ENCODE data around the gene OR8B8.

DNA sequence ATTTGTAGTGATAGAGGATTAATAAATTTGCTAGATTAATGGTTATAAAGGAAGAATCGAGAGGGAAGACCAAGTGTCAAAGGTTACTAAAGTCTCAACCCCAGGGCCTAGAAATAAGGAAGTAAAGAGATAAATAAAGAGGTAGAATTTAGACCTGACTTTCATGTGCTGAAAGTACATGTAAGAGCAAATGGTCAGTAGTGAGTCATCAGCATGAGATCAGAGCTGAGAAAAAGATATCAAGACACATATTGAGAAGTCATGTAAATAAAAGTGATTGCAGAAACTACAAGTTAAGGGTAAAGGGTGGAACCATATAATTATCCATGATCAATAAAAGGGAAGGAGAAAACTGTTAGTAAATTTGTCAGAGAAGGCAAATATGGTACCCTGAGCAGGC lies 1.4 kb upstream of the OR8B8 start:
- TF ChIP-seq, protein P1, sequence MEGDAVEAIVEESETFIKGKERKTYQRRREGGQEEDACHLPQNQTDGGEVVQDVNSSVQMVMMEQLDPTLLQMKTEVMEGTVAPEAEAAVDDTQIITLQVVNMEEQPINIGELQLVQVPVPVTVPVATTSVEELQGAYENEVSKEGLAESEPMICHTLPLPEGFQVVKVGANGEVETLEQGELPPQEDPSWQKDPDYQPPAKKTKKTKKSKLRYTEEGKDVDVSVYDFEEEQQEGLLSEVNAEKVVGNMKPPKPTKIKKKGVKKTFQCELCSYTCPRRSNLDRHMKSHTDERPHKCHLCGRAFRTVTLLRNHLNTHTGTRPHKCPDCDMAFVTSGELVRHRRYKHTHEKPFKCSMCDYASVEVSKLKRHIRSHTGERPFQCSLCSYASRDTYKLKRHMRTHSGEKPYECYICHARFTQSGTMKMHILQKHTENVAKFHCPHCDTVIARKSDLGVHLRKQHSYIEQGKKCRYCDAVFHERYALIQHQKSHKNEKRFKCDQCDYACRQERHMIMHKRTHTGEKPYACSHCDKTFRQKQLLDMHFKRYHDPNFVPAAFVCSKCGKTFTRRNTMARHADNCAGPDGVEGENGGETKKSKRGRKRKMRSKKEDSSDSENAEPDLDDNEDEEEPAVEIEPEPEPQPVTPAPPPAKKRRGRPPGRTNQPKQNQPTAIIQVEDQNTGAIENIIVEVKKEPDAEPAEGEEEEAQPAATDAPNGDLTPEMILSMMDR (conservative IDR thresholded peaks at IDR 0.05; ENCODE audit: low read depth, low read length): no peak
- TF ChIP-seq MXI1 (IDR thresholded peaks at IDR 0.05; ENCODE audit: borderline replicate concordance, low read depth, low read length) (no peak), POLR2A (IDR thresholded peaks at IDR 0.05; ENCODE audit: low read depth, low read length) (no peak), FOS (IDR thresholded peaks at IDR 0.05; ENCODE audit: low read depth, low read length) (no peak), RAD21 (IDR thresholded peaks at IDR 0.05; ENCODE audit: low read length) (no peak), CEBPB (IDR thresholded peaks at IDR 0.05; ENCODE audit: low read depth, low read length) (no peak), BHLHE40 (IDR thresholded peaks at IDR 0.05; ENCODE audit: low read depth, low read length) (no peak)
- TF ChIP-seq, protein P2, sequence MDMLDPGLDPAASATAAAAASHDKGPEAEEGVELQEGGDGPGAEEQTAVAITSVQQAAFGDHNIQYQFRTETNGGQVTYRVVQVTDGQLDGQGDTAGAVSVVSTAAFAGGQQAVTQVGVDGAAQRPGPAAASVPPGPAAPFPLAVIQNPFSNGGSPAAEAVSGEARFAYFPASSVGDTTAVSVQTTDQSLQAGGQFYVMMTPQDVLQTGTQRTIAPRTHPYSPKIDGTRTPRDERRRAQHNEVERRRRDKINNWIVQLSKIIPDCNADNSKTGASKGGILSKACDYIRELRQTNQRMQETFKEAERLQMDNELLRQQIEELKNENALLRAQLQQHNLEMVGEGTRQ (IDR thresholded peaks at IDR 0.05; ENCODE audit: low read depth, low read length): no peak
